ENCODE results near the gene DYNAP. TPM values are rescaled to one million over a fixed set of nuclear protein-coding genes. Genes with fewer than 3 reads are reported as not detected.

Gene DYNAP
- total and polyA plus RNA-seq, 2 donors (not counting 1 experiment from before 2014, with no cell fraction given): not detected

- Histone ChIP-seq H3K36me3 (replicated peaks in 1 of 2; ENCODE audit: control extremely low read depth in 1 of 2, control insufficient read depth in 1 of 2, extremely low read depth in 1 of 2, insufficient read depth in 2 of 2, low read length in 1 of 2) (no peaks in the 10 kb centered on the region), H3K9me3 (ENCODE audit: control extremely low read depth in 1 of 3, control insufficient read depth in 2 of 3, insufficient read depth in 1 of 3, low read length in 2 of 3) (peaks cover 0 to 3% (median 0%) of the 10 kb centered on the region in 3 donors), H3K27me3 (replicated peaks in 1 of 4; ENCODE audit: control extremely low read depth in 1 of 4, control insufficient read depth in 3 of 4, insufficient read depth in 4 of 4, low read length in 3 of 4) (no peaks in the 10 kb centered on the region), H4K20me1 (ENCODE audit: control insufficient read depth, insufficient read depth, low read length, poor library complexity, severe bottlenecking) (no peaks in the 10 kb centered on the region), H3K9ac (ENCODE audit: low read length) (no peak overlapping the region), H3K4me1 (ENCODE audit: control insufficient read depth in 2 of 2, insufficient read depth in 2 of 2, low read length in 2 of 2) (no peaks in the 10 kb centered on the region), H3K79me2 (ENCODE audit: control insufficient read depth, insufficient read depth, low read length) (no peaks in the 10 kb centered on the region), H3K4me2 (replicated peaks; ENCODE audit: low read depth, low read length, poor library complexity, severe bottlenecking) (no peak overlapping the region), H2AFZ (ENCODE audit: insufficient read depth, low read depth, low read length, poor library complexity, severe bottlenecking) (no peak overlapping the region), H3K4me3 (ENCODE audit: control extremely low read depth in 1 of 5, extremely low read depth in 1 of 5, insufficient read depth in 1 of 5, low read depth in 2 of 5, low read length in 4 of 5) (no peak overlapping the region), H3K27ac (ENCODE audit: low read length in 2 of 2) (no peak overlapping the region)
- no peak overlapping the region for H3K4me3 Mint-ChIP-seq
- H3K27ac Mint-ChIP-seq: no peak overlapping the region
- no peak for ATAC-seq (ENCODE audit: low read depth)
- TF ChIP-seq CTCF (IDR thresholded peaks at IDR 0.05) (no peak), EZH2 (IDR thresholded peaks at IDR 0.05; ENCODE audit: borderline replicate concordance, insufficient read depth, low read depth, low read length, poor library complexity, severe bottlenecking) (no peak)
- 95% methylated on average over 2 of the region's 2 CpGs for WGBS (ENCODE audit: insufficient coverage)
- intact Hi-C loops (cut with micrococcal nuclease): no loop called here
- no peaks in the 10 kb centered on the region for H3K4me1 Mint-ChIP-seq
- no peaks in the 10 kb centered on the region for H3K27me3 Mint-ChIP-seq
- H3K9me3 Mint-ChIP-seq (ENCODE audit: insufficient read depth): no peaks in the 10 kb centered on the region
- no peak for DNase-seq
- ChIA-PET POLR2A (no interaction called here), CTCF (no interaction called here)
Measured at GRCh38 chr18:54555286-54555685, 35.8 kb upstream of the DYNAP start.

GRCh38 chr18:54555996-54556395 lies 35.0 kb upstream of the DYNAP start:
- Mint-ChIP-seq H3K4me3 (no peak overlapping the region), H3K4me1 (no peaks in the 10 kb centered on the region), H3K27ac (no peak overlapping the region), H3K9me3 (ENCODE audit: insufficient read depth) (no peaks in the 10 kb centered on the region), H3K27me3 (no peaks in the 10 kb centered on the region)
- ATAC-seq (ENCODE audit: low read depth) (no peak), DNase-seq (no peak)
- Histone ChIP-seq H3K79me2 (ENCODE audit: control insufficient read depth, insufficient read depth, low read length) (no peaks in the 10 kb centered on the region), H4K20me1 (ENCODE audit: control insufficient read depth, insufficient read depth, low read length, poor library complexity, severe bottlenecking) (no peaks in the 10 kb centered on the region), H3K36me3 (replicated peaks in 1 of 2; ENCODE audit: control extremely low read depth in 1 of 2, control insufficient read depth in 1 of 2, extremely low read depth in 1 of 2, insufficient read depth in 2 of 2, low read length in 1 of 2) (no peaks in the 10 kb centered on the region), H3K9ac (ENCODE audit: low read length) (no peak overlapping the region), H3K4me3 (ENCODE audit: control extremely low read depth in 1 of 5, extremely low read depth in 1 of 5, insufficient read depth in 1 of 5, low read depth in 2 of 5, low read length in 4 of 5) (no peak overlapping the region), H3K27me3 (replicated peaks in 1 of 4; ENCODE audit: control extremely low read depth in 1 of 4, control insufficient read depth in 3 of 4, insufficient read depth in 4 of 4, low read length in 3 of 4) (no peaks in the 10 kb centered on the region), H3K4me1 (ENCODE audit: control insufficient read depth in 2 of 2, insufficient read depth in 2 of 2, low read length in 2 of 2) (no peaks in the 10 kb centered on the region), H3K4me2 (replicated peaks; ENCODE audit: low read depth, low read length, poor library complexity, severe bottlenecking) (no peak overlapping the region), H3K27ac (ENCODE audit: low read length in 2 of 2) (no peak overlapping the region), H2AFZ (ENCODE audit: insufficient read depth, low read depth, low read length, poor library complexity, severe bottlenecking) (no peak overlapping the region), H3K9me3 (ENCODE audit: control extremely low read depth in 1 of 3, control insufficient read depth in 2 of 3, insufficient read depth in 1 of 3, low read length in 2 of 3) (peaks cover 0 to 3% (median 0%) of the 10 kb centered on the region in 3 donors)
- intact Hi-C loops (cut with micrococcal nuclease): no loop called here
- ChIA-PET CTCF (no interaction called here), POLR2A (no interaction called here)
- no peak for TF ChIP-seq EZH2 (IDR thresholded peaks at IDR 0.05; ENCODE audit: borderline replicate concordance, insufficient read depth, low read depth, low read length, poor library complexity, severe bottlenecking)
- no peak for TF ChIP-seq CTCF (IDR thresholded peaks at IDR 0.05)
- no CpG with 5 or more reads among the region's 1 CpG for WGBS (ENCODE audit: insufficient coverage)
